HepG2 (cell line): ENCODE measurements around the gene RBM6. TPM values are rescaled to one million over a fixed set of nuclear protein-coding genes. Genes with fewer than 3 reads are reported as not detected.

Experiments used
- CCDC6 ChIP-seq: sonication (generic); formaldehyde crosslinking; IDR thresholded peaks from 2 replicates; pipeline ENCODE4 v1.8.1; 2022; ENCODE audit warnings: mild to moderate bottlenecking, missing genetic modification reagents, moderate library complexity
- HOXA9 ChIP-seq: sonication (generic); formaldehyde crosslinking; IDR thresholded peaks from 2 replicates; pipeline ENCODE4 v1.8.1; 2022; ENCODE audit warnings: missing genetic modification reagents, mild to moderate bottlenecking, moderate library complexity, borderline replicate concordance
- KDM6A ChIP-seq: IDR thresholded peaks from 2 replicates; pipeline ENCODE4 v1.6.1; 2016; ENCODE audit warnings: low read depth
- KMT2A ChIP-seq: sonication (generic); formaldehyde crosslinking; IDR thresholded peaks from 2 replicates; pipeline ENCODE4 v1.4.0; 2020; ENCODE audit warnings: missing genetic modification reagents
- LCORL ChIP-seq, 2 experiments: fragments of 450-650 bp in 1 of 2; sonication (generic) in 1 of 2; formaldehyde crosslinking in 1 of 2; IDR thresholded peaks; 2 replicates each; pipeline versions ENCODE4 v1.5.0 to v1.6.1; 2017 to 2020; ENCODE audit warnings: antibody characterized with exemption in 1 of 2, missing genetic modification reagents in 1 of 2
- MED13 ChIP-seq: sonication (generic); formaldehyde crosslinking; IDR thresholded peaks from 2 replicates; pipeline ENCODE4 v1.5.0; 2020; ENCODE audit warnings: missing genetic modification reagents
- NFYB ChIP-seq: sonication (generic); formaldehyde crosslinking; IDR thresholded peaks from 2 replicates; pipeline ENCODE4 v1.4.0; 2020; ENCODE audit warnings: missing genetic modification reagents
- ONECUT2 ChIP-seq: sonication (generic); formaldehyde crosslinking; IDR thresholded peaks from 2 replicates; pipeline ENCODE4 v1.4.0; 2020; ENCODE audit warnings: missing genetic modification reagents
- PHF5A ChIP-seq: IDR thresholded peaks from one replicate; pipeline ENCODE4 v1.6.1; 2018; ENCODE audit warnings: low read depth, missing genetic modification reagents; ENCODE audit not compliant: unreplicated experiment
- PRMT3 ChIP-seq: sonication (generic); formaldehyde crosslinking; IDR thresholded peaks from 2 replicates; pipeline ENCODE4 v1.8.1; 2022; ENCODE audit warnings: low read depth, mild to moderate bottlenecking, moderate library complexity, missing genetic modification reagents, borderline replicate concordance
- RFX3 ChIP-seq: IDR thresholded peaks from 2 replicates; pipeline ENCODE4 v1.6.1; 2016; ENCODE audit warnings: missing biosample characterization, missing genetic modification reagents
- SSRP1 ChIP-seq: IDR thresholded peaks from 2 replicates; pipeline ENCODE4 v1.6.1; 2016; ENCODE audit warnings: control low read depth
- TEAD2 ChIP-seq: sonication (generic); formaldehyde crosslinking; IDR thresholded peaks from 2 replicates; pipeline ENCODE4 v1.9.0; 2021; ENCODE audit warnings: missing genetic modification reagents
- ZNF207 ChIP-seq: fragments of 450-650 bp; IDR thresholded peaks from 2 replicates; pipeline ENCODE4 v1.6.1; 2016; ENCODE audit warnings: antibody characterized with exemption, borderline replicate concordance
- ZNF264 ChIP-seq: sonication (generic); formaldehyde crosslinking; IDR thresholded peaks from 2 replicates; pipeline ENCODE4 v1.4.0; 2020; ENCODE audit warnings: missing genetic modification reagents
- ZNF329 ChIP-seq: sonication (generic); formaldehyde crosslinking; IDR thresholded peaks from 2 replicates; pipeline ENCODE4 v1.9.0; 2021; ENCODE audit warnings: low read depth, mild to moderate bottlenecking, missing genetic modification reagents
- ZNF556 ChIP-seq: sonication (generic); formaldehyde crosslinking; IDR thresholded peaks from 2 replicates; pipeline ENCODE4 v1.4.0; 2020; ENCODE audit warnings: mild to moderate bottlenecking, missing genetic modification reagents, borderline replicate concordance
- ZNF562 ChIP-seq: sonication (generic); formaldehyde crosslinking; IDR thresholded peaks from 2 replicates; pipeline ENCODE4 v1.8.0; 2022; ENCODE audit warnings: missing genetic modification reagents, borderline replicate concordance
- ZNF569 ChIP-seq: sonication (generic); formaldehyde crosslinking; IDR thresholded peaks from 2 replicates; pipeline ENCODE4 v1.5.0; 2020; ENCODE audit warnings: mild to moderate bottlenecking, missing genetic modification reagents, moderate library complexity, borderline replicate concordance
- ZNF607 ChIP-seq: sonication (generic); formaldehyde crosslinking; IDR thresholded peaks from 2 replicates; pipeline ENCODE4 v1.5.1; 2020; ENCODE audit warnings: missing genetic modification reagents, mild to moderate bottlenecking, borderline replicate concordance
- ZNF790 ChIP-seq: sonication (generic); formaldehyde crosslinking; IDR thresholded peaks from 2 replicates; pipeline ENCODE4 v1.8.0; 2022; ENCODE audit warnings: missing genetic modification reagents, mild to moderate bottlenecking, borderline replicate concordance
- ZNF841 ChIP-seq: sonication (generic); formaldehyde crosslinking; IDR thresholded peaks from 2 replicates; pipeline ENCODE4 v1.8.1; 2023; ENCODE audit warnings: missing genetic modification reagents, borderline replicate concordance
- polyA plus RNA-seq, 8 experiments: library from polyadenylated mRNA; depleted of rRNA in 3 of 8; stranded (reverse) in 7 of 8; unstranded in 1 of 8; fragments of >200 nt; fragmentation: Illumina TruSeq in 4 of 8; extraction: Trizol in 4 of 8; gene quantifications; 2 replicates each; pipeline versions ENCODE4 v1.2.1 to v1.2.3, GENCODE V29; 2011 to 2016; ENCODE audit warnings: low read depth in 4 of 8, missing spikeins in 1 of 8, mixed read lengths in 1 of 8; ENCODE audit not compliant: insufficient read depth in 1 of 8
- total RNA-seq, 5 experiments: library from RNA; depleted of rRNA; stranded (reverse); fragments of >200 nt; fragmentation: Illumina TruSeq; extraction: Trizol; gene quantifications; 2 replicates each; pipeline ENCODE4 v1.2.3, GENCODE V29; 2016; ENCODE audit warnings: low read depth in 1 of 5
- TF ChIP-seq, protein P1 (sequence below): sonication (generic); formaldehyde crosslinking; IDR thresholded peaks from 2 replicates; pipeline ENCODE4 v1.4.0; 2020; ENCODE audit warnings: mild to moderate bottlenecking, low read depth, missing genetic modification reagents
- TF ChIP-seq, protein P2 (sequence below): sonication (generic); formaldehyde crosslinking; IDR thresholded peaks from 2 replicates; pipeline ENCODE4 v1.4.0; 2020; ENCODE audit warnings: missing genetic modification reagents, borderline replicate concordance

RBM6 gene
- total and polyA plus RNA-seq, 2 of the 13 experiments (the other 11 are each of a cell fraction or from before 2014, with no cell fraction given) = 72.7 to 86.1 TPM

DNA sequence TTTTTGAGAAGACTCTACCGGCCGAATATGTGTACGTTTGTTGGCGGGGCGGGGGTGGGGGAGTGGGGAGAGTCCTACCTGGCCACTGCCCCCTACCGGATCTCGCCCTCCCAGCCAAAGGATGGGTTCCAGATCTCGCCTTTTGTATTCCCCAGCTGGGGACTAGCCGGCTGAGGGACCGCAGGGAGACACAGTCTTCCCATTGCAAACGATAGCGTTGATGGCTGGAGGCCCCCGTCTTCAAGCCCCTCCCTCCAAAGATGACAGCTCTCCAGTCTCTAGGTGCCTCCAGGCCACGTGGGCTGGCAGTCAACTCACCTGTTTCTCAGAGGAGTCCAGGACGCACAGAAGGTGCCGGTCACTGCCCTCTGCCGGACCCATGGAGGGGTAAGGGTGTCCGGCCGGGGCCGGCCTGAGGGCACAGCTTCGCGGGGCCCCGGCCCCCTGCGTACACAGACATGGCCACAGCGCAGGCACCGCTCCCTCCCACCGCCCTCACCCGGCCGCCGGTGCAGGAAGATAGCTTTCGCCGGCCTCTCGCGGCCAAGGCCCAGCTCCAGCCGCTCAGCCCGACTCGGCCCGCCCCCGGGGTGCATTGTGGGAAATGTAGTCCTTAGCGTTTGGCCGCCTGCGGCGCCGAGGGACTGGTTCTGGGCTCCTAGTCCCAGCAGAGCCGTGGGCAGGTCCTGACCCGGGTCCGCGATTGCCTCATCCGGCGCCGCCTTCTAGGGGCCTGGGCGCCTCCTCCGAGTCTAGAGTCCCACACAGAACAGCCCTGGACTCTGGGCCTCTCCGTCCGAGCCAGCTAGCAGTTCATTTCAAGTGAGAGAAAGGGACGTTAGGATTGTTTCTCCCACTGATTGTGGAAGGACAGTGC lies 10.4 kb upstream of the RBM6 start, which contains the start of gene MON1A (continued):
- peak; percentile 63 for TF ChIP-seq NFYB (CRISPR knock-in tag)
- TF ChIP-seq ONECUT2 (CRISPR knock-in tag) = no peak
- no peak; the same call in 1 of the 2 replicates for TF ChIP-seq MED13
- no peak; the same call in 1 of the 2 replicates for TF ChIP-seq CCDC6 (CRISPR knock-in tag)
- no peak for TF ChIP-seq ZNF607 (CRISPR knock-in tag)
- TF ChIP-seq, protein P1, sequence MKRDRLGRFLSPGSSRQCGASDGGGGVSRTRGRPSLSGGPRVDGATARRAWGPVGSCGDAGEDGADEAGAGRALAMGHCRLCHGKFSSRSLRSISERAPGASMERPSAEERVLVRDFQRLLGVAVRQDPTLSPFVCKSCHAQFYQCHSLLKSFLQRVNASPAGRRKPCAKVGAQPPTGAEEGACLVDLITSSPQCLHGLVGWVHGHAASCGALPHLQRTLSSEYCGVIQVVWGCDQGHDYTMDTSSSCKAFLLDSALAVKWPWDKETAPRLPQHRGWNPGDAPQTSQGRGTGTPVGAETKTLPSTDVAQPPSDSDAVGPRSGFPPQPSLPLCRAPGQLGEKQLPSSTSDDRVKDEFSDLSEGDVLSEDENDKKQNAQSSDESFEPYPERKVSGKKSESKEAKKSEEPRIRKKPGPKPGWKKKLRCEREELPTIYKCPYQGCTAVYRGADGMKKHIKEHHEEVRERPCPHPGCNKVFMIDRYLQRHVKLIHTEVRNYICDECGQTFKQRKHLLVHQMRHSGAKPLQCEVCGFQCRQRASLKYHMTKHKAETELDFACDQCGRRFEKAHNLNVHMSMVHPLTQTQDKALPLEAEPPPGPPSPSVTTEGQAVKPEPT (CRISPR knock-in tag) = no peak
- TF ChIP-seq ZNF264 (CRISPR knock-in tag) = peak; percentile 72
- TF ChIP-seq RFX3 = no peak
- no peak for TF ChIP-seq SSRP1 (CRISPR knock-in tag)
- peak; percentile 61 for TF ChIP-seq KDM6A (CRISPR knock-in tag)
- no peak for TF ChIP-seq PRMT3 (CRISPR knock-in tag)
- 0 out of 2 replicates have a peak, but pooled peaks have one; percentile 41 for TF ChIP-seq ZNF569 (CRISPR knock-in tag)
- TF ChIP-seq ZNF329 = no peak
- no peak for TF ChIP-seq PHF5A (CRISPR knock-in tag)
- no peak for TF ChIP-seq ZNF841
- TF ChIP-seq ZNF207 = no peak
- peak; percentile 78; the same call in 1 of the 2 replicates for TF ChIP-seq ZNF556
- TF ChIP-seq TEAD2 (CRISPR knock-in tag) = no peak
- no peak for TF ChIP-seq ZNF790 (CRISPR knock-in tag)
- peak; percentile 66; the same call in 1 of the 2 replicates for TF ChIP-seq KMT2A (CRISPR knock-in tag)
- no peak for TF ChIP-seq ZNF562
- no peak for TF ChIP-seq HOXA9
- TF ChIP-seq, protein P2, sequence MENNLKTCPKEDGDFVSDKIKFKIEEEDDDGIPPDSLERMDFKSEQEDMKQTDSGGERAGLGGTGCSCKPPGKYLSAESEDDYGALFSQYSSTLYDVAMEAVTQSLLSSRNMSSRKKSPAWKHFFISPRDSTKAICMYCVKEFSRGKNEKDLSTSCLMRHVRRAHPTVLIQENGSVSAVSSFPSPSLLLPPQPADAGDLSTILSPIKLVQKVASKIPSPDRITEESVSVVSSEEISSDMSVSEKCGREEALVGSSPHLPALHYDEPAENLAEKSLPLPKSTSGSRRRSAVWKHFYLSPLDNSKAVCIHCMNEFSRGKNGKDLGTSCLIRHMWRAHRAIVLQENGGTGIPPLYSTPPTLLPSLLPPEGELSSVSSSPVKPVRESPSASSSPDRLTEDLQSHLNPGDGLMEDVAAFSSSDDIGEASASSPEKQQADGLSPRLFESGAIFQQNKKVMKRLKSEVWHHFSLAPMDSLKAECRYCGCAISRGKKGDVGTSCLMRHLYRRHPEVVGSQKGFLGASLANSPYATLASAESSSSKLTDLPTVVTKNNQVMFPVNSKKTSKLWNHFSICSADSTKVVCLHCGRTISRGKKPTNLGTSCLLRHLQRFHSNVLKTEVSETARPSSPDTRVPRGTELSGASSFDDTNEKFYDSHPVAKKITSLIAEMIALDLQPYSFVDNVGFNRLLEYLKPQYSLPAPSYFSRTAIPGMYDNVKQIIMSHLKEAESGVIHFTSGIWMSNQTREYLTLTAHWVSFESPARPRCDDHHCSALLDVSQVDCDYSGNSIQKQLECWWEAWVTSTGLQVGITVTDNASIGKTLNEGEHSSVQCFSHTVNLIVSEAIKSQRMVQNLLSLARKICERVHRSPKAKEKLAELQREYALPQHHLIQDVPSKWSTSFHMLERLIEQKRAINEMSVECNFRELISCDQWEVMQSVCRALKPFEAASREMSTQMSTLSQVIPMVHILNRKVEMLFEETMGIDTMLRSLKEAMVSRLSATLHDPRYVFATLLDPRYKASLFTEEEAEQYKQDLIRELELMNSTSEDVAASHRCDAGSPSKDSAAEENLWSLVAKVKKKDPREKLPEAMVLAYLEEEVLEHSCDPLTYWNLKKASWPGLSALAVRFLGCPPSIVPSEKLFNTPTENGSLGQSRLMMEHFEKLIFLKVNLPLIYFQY (CRISPR knock-in tag) = peak; percentile 100
- TF ChIP-seq LCORL (IDR thresholded peaks at IDR 0.05) = no peak
- peak; percentile 83 for TF ChIP-seq LCORL (CRISPR knock-in tag; IDR thresholded peaks at IDR 0.05)
